Pancreas (tissue), 10 donors: Measurements from ENCODE around the gene MACROD2. TPM values are rescaled to one million over a fixed set of nuclear protein-coding genes. Genes with fewer than 3 reads are reported as not detected.

Source experiments
- ATAC-seq, 4 donors: fragments of 200-7000 bp; cut with Tn5 transposase; one replicate each; pipeline versions ENCODE4 v1.8.0 to v1.9.1; 2020; ENCODE audit warnings: mild to moderate bottlenecking in 4 of 4, moderate library complexity in 4 of 4
- DNase-seq, 6 donors: peaks; one replicate each; pipeline ENCODE4 v3.0.0-alpha.2; 2020
- FAIRE-seq: peaks from 2 replicates; lab custom pipeline; 2012; peaks lifted over from hg19 to GRCh38; lab: Jason Lieb, UNC
- H3K27ac ChIP-seq, 4 donors: fragments of 200-600 bp; sonication (generic); 1 replicate in 3 of 4; 2 replicates in 1 of 4; pipeline versions ENCODE4 v1.5.0 to v1.8.0; 2020
- H3K27me3 ChIP-seq, 4 donors: fragments of 200-600 bp; one replicate each; pipeline ENCODE4 v1.8.0; 2021
- H3K36me3 ChIP-seq, 3 donors: fragments of 200-600 bp; sonication (generic) in 1 of 3; one replicate each; pipeline versions ENCODE4 v1.5.0 to v1.8.0; 2020 to 2021
- H3K4me1 ChIP-seq, 3 donors: fragments of 200-600 bp; one replicate each; pipeline ENCODE4 v1.8.0; 2021
- H3K4me3 ChIP-seq, 4 donors: fragments of 200-600 bp; sonication (generic) in 2 of 4; one replicate each; pipeline versions ENCODE4 v1.5.0 to v1.8.0; 2020 to 2021
- H3K9me3 ChIP-seq, 4 donors: fragments of 200-600 bp; one replicate each; pipeline ENCODE4 v1.8.0; 2021
- WGBS, 2 donors: extraction: QIAGEN DNeasy Blood & Tissue Kit; methylation state at CpG; one replicate each; pipeline ENCODE4 v1.1.7; 2013; 5-methylcytosine and 5-hydroxymethylcytosine counted together
- intact Hi-C, 3 donors: fragments of 100-400 bp; cut with DNase I; formaldehyde crosslinking; loops; one replicate each; pipeline versions ENCODE4 v1.11.1 to v1.14.2; 2022
- polyA plus RNA-seq, 2 donors: library from polyadenylated mRNA; stranded (reverse); fragments of 200-250 nt; gene quantifications; one replicate each; pipeline ENCODE4 v1.2.3, GENCODE V29; 2013
- total RNA-seq, 6 donors: library from RNA; stranded (reverse); fragmentation: NEBNext Ultra II Directional in 4 of 6; extraction: Animal tissue kit (Norgen Biotek cat#: 25700) in 4 of 6; gene quantifications; one replicate each; pipeline versions ENCODE4 v1.2.1 to v1.2.4, GENCODE V29; 2021 to 2023
- TF ChIP-seq, protein P1 (sequence below), 4 donors: fragments of 200-600 bp; sonication (generic) in 3 of 4; IDR thresholded peaks; one replicate each; pipeline versions ENCODE4 v1.5.0 to v1.8.0; 2021; ENCODE audit warnings: antibody characterized with exemption in 4 of 4
- donor health status: healthy with polysubstance abuse.
- donor health status: DM: no; HTN: no; CAD: no; lungs with moderate emphysema.
- donor health status: DM: no; HTN: no; CAD: no.
- donor health status: control.
- donor health status: control.
- donor health status: Bipolar disorder and iron deficiency.
- donor health status: DM: yes; HTN: yes; CAD: no.
- donor health status: DM: no; HTN: no; CAD: no.
- donor health status: DM: no; HTN: no; CAD: no.
- donor health status: DM: yes; HTN: yes; CAD: no.

The MACROD2 gene
- total and polyA plus RNA-seq, 8 donors: 1.7 to 4.9 (median 2.7) TPM

DNA sequence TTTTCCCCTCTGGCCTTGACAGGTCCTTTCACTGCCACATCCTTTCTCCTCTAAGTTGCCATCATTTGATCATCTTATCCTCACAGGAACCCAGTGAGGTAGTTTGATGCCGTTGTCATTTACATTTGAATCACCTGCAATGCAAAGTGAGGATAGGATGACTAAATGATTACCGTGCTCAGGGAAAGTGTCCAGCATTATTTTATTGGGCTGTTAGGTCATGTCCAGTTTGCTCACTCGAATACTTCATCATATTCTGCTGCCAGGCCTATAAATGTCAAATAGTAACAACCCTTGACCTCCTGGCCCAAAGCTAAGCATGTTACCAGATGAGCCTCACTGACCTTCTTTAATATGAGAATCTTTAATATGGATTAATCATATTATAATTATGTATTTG, 1410.8 kb downstream of the MACROD2 start:
- DNase-seq: no peak
- no peaks in the 10 kb centered on the region for H3K27me3 ChIP-seq
- no peak for ATAC-seq
- no peak overlapping the region for H3K27ac ChIP-seq
- FAIRE-seq: no peak
- TF ChIP-seq, protein P1, sequence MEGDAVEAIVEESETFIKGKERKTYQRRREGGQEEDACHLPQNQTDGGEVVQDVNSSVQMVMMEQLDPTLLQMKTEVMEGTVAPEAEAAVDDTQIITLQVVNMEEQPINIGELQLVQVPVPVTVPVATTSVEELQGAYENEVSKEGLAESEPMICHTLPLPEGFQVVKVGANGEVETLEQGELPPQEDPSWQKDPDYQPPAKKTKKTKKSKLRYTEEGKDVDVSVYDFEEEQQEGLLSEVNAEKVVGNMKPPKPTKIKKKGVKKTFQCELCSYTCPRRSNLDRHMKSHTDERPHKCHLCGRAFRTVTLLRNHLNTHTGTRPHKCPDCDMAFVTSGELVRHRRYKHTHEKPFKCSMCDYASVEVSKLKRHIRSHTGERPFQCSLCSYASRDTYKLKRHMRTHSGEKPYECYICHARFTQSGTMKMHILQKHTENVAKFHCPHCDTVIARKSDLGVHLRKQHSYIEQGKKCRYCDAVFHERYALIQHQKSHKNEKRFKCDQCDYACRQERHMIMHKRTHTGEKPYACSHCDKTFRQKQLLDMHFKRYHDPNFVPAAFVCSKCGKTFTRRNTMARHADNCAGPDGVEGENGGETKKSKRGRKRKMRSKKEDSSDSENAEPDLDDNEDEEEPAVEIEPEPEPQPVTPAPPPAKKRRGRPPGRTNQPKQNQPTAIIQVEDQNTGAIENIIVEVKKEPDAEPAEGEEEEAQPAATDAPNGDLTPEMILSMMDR (IDR thresholded peaks at IDR 0.05): no peak
- H3K36me3 ChIP-seq: no peaks in the 10 kb centered on the region
- no peaks in the 10 kb centered on the region for H3K9me3 ChIP-seq
- 83 to 86% methylated on average over 3 of the region's 3 CpGs for WGBS, 2 donors
- intact Hi-C loops: no loop called here
- no peaks in the 10 kb centered on the region for H3K4me1 ChIP-seq
- H3K4me3 ChIP-seq: no peak overlapping the region

DNA sequence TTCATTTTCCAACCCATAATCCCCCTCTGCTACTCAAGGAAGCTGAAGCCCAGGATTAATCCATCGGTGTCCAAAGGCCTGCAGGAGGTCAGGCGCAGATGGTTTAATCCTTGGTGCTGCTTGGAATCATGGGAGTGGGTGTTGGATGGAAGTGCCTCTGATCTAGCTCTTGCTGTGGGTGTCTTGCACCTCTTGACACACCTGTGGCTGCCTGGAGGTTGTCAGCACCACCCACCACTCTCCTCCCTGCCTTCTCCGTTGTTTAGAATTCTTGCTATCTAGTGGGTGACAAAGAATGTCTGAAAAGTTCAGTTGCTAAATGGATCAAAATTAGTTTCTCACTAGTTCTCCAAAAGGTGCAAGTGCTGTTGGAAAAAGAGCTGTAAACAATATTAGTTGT, 1416.5 kb downstream of the MACROD2 start:
- Histone ChIP-seq H3K4me1 (no peaks in the 10 kb centered on the region), H3K27me3 (no peaks in the 10 kb centered on the region), H3K9me3 (no peaks in the 10 kb centered on the region), H3K36me3 (no peaks in the 10 kb centered on the region), H3K27ac (no peak overlapping the region), H3K4me3 (no peak overlapping the region)
- 76 to 80% methylated on average over 3 of the region's 3 CpGs for WGBS, 2 donors
- TF ChIP-seq, protein P1 (IDR thresholded peaks at IDR 0.05): no peak
- FAIRE-seq (no peak), ATAC-seq (no peak), DNase-seq (no peak)
- intact Hi-C loops: no loop called here

DNA sequence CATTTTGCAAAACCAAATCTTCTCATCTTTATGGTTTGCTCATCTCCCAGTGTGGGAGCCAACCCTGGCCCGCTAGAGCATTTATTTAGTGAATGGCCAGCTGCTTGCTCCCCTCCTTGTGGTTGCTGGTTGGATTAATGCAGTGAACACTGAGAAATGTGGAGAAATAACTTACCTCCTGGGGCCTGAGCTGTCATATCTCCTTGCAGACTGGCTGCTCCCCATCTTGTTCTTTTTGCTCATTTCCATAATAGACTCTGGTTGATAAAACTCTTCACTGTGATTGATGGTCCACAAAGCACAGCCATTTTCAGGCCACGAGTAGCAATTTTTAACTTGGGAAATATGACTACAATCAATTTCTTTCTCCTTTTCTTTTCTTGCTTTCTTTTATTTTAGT, 1420.6 kb downstream of the MACROD2 start:
- no peaks in the 10 kb centered on the region for H3K27me3 ChIP-seq
- no peak for FAIRE-seq
- H3K9me3 ChIP-seq: no peaks in the 10 kb centered on the region
- no peak overlapping the region for H3K4me3 ChIP-seq
- TF ChIP-seq, protein P1 (IDR thresholded peaks at IDR 0.05): no peak
- H3K27ac ChIP-seq: no peak overlapping the region
- no peaks in the 10 kb centered on the region for H3K4me1 ChIP-seq
- WGBS, 2 donors: 65 to 77% methylated on average over 2 of the region's 2 CpGs
- intact Hi-C loops: no loop called here
- ATAC-seq: no peak
- DNase-seq: no peak
- H3K36me3 ChIP-seq: no peaks in the 10 kb centered on the region

DNA sequence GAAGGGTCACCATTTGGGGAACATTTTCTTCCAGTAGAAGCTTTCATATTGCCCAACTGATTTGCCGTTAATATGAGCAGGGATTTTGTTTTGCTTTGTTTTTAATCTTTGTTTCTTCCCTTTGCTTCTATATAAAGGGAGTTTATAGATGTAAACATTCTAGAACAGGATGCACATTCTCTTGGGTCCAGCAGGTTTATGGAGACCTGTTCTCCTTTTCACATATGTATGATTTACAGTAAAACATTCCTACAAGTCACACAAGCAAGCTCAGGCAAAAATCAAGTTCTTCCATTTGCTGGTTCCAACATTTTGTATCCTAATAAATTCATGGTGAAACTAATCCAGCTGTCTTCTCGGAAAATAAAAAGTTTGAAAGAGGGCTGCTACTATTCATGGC, 1424.5 kb downstream of the MACROD2 start:
- TF ChIP-seq, protein P1 (IDR thresholded peaks at IDR 0.05): no peak
- 83 to 84% methylated on average over 2 of the region's 2 CpGs for WGBS, 2 donors
- no peaks in the 10 kb centered on the region for H3K9me3 ChIP-seq
- no peak overlapping the region for H3K4me3 ChIP-seq
- intact Hi-C loops: no loop called here
- no peak for FAIRE-seq
- DNase-seq: no peak
- H3K27me3 ChIP-seq: no peaks in the 10 kb centered on the region
- H3K27ac ChIP-seq: no peak overlapping the region
- no peaks in the 10 kb centered on the region for H3K36me3 ChIP-seq
- H3K4me1 ChIP-seq: no peaks in the 10 kb centered on the region
- no peak for ATAC-seq

DNA sequence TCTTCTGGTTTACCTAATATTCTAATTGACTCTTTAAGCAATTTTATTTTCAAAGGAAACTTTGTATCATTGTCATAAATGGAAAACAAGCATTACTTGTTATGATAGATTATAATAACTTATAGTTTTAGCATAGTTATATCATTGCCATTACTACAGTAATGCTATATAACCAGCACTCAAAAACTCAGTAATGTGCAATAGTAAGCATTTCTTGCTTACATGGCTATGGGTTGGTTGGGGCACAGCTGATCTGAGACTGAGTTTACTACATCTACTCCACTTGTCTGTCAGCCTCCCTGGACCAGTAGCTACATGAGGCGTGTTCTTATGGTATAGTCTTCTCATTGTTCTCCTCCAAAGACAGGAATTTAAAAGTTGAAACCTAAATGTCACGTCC, 1427.7 kb downstream of the MACROD2 start:
- ATAC-seq: no peak
- no peaks in the 10 kb centered on the region for H3K4me1 ChIP-seq
- intact Hi-C loops: no loop called here
- no peaks in the 10 kb centered on the region for H3K9me3 ChIP-seq
- no peak overlapping the region for H3K4me3 ChIP-seq
- TF ChIP-seq, protein P1 (IDR thresholded peaks at IDR 0.05): no peak
- no peak overlapping the region for H3K27ac ChIP-seq
- WGBS, 2 donors: 64 to 95% methylated on average over 2 of the region's 2 CpGs
- H3K27me3 ChIP-seq: no peaks in the 10 kb centered on the region
- FAIRE-seq: no peak
- no peaks in the 10 kb centered on the region for H3K36me3 ChIP-seq
- DNase-seq: no peak
